ENCODE results near the gene AMBRA1.

DNA sequence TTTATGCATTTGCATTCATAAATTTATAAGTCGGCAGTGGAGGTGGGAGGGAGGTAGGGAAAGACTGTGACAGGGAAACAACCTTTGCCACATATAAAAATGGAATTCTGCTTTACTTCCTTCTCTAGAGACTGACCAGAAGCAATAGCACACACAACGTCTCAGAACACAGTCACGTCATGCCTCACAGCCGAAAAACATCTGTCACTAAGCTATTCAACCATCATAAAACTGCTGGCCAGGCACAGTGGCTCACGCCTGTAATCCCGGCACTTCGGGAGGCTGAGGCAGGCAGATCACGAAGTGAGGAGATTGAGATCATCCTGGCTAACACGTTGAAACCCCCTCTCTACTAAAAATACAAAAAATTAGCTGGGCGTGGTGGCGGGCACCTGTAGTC is 101.3 kb downstream of the AMBRA1 start:
- TF ChIP-seq CTCF (IDR thresholded peaks at IDR 0.05) (no peak), POLR2A (IDR thresholded peaks at IDR 0.05) (no peak)
